GM21381 (cell line): ENCODE measurements around the gene ALDH1L1.

Experiments used
- ATAC-seq: cut with Tn5 transposase; IDR thresholded peaks from one replicate; pipeline ENCODE4 v1.9.1; 2021; ENCODE audit warnings: mild to moderate bottlenecking, moderate library complexity; ENCODE audit not compliant: unreplicated experiment

Gene ALDH1L1

DNA sequence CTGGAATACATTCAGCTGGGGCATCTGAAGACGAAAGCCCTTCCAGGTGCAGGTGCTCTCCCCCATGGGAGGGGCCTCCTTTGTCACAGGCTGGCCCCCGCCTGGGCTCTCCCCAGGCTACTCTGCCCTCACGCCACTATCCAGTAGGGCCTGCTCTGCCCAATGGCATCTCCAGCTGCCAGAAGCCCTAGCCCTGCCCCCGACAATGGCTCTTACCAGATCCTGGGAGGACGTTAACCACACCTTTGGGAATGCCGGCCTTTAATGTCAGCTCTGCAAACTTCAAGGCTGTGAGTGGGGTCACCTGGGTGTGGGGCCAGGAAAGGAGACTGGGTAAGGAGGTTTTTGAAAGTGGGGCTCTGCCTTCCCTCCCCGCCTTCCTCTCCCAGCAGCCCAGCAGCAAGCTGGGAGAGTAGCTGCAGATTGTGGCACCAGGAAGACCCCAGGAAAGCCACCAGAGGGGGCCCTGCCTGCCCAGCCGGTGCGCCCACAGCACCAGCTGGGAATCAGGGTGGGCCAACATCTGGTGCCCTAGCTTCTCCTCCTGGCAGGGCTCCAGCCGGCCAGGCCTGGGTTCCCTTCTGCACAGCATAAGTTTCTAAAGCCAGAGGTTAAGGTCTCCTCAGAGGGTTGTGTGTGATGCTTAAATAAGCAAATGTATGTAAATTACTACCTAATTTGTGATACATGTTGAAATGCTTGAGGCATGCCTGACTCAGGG, 56.1 kb downstream of the ALDH1L1 start:
- ATAC-seq, result no peak

DNA sequence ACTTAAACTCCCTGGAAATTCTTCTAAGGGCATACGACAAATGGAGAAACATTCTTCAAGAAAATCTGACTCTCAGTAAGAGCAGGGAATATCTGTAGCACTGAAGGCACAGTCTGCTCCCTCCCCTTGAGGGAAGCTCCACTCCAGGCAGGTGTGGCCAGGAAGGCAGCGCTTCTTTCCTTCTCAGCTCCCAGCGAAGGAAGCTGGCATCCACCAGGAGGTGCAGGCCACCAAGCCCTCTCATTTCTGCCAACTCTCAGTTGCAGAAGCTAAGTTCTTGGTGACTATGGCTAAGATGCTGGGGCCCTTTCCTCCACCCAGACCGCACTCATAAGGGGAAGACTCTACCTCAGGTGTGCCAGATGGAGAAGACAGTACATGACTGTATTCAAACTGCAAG, 58.8 kb downstream of the ALDH1L1 start:
- ATAC-seq, result no peak

DNA sequence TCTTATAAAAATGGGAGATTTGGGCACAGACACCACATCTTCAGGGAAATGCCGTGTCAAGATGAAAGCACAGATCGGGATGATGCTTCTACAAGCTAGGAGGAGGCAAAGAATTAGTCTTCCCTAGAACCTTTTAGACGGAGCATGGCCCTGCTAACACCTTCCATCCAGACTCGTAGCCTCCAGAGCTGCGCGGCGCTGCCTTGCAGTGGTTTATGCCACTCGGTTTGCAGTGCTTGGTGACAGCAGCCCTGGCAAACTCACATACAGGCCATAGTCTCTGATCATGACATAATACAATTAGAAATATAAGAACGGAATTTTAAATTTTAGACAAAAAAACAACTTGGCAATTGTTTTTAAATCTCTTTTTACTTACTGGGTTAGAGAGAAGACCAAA, 59.3 kb downstream of the ALDH1L1 start:
- no peak for ATAC-seq

DNA sequence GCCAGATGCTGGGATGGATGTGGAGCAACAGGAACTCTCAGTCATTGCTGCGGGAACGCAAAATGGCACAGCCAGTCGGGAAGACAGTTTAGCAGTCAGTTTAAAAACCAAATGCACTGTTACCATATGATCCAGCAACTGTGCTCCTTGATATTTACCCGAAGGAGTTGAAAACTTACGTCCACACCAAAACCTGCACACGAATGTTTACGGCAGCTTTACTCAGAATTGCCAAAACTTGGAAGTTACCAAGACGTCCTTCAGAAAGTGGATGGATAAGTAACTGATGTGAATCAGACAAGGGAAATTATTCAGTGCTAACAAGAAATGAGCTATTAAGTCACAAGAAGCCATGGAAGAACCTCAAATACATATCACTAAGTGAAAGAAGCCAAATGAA, 60.4 kb downstream of the ALDH1L1 start:
- ATAC-seq, result no peak

DNA sequence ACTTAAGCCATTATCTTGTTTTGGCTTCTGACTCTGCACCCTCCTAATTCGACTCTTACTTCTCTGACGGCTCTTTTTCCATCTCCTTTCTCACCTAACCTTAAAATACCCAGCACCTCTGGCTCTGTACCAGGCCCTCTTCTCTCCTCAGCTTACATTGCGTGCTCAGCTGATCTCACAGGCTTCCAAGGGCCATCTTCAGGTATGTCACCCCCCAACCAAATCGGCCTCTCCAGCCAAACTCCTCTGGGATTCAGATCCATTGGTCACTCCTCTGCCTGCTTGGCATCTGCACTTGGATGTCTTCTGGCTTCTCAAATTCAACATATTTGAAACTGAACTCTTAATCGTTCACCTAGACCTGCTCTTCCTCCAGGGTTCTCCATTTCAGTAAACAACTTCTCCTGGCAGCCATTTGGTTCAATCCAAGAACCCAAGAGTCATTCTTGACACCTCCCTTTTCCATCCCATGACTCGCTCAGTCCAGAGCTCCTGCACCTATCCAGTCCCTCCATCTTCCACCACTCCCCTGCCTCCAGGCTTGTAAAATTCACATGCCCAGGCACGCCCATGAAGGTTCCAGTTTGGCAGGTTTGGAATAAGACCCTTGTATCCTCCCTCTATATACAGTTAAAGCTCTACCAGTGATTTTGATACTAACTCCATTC, 61.2 kb downstream of the ALDH1L1 start:
- ATAC-seq, result no peak

DNA sequence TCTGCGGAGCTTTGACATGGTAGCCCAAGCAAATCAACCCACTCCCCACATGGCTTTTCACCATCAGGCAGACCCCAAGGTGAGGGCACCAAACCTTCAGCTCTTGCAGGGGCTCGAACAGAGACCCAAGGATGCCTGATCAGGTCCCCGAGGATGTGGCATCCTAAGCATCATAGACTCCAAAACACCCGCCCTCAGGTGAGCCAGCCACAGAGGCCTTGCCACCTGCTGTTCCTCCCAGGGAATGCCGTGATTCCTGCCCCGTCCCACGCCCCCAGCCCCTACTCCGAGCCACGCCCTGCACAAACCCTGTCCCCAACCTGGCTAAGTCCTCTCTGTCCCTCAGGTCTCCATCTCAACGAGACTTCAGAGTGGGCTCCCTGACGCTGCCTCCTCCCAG, 61.8 kb downstream of the ALDH1L1 start:
- ATAC-seq, result no peak

DNA sequence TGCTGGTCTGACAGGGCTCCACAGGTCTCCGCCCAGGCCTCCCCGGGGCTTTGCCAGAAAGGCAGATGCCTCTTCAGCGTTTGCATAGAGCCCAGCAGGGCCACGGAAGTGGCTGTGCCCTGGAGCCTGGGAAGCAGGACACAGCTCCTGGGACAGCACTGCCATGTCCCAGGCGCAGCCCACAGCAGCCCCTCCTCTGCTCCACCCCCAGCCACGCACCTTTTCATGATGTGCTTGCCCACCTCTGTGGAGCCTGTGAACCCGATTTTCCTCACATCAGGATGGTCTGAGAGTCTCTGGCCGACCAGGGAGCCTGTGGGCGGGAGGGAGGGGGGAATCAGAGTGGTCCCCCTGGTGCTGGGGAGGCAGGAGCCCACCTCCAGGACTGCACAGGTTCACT, 62.6 kb downstream of the ALDH1L1 start:
- no peak for ATAC-seq

DNA sequence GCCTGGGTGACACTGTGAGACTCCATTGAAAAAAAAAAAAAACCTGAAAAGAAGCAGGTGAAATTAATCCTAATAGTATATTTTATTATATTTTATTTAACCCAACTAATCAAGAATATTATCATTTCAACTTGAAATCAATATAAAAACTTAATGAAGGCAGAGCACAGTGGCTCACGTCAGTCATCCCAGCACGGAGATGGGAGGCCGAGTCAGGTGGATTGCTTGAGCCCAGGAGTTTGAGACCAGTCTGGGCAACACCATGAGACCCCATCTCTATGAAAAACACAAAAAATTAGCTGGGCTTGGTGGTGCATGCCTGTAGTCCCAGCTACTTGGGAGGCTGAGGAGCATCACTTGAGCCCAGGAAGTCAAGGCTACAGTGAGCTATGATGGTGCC, 63.2 kb downstream of the ALDH1L1 start:
- no peak for ATAC-seq

DNA sequence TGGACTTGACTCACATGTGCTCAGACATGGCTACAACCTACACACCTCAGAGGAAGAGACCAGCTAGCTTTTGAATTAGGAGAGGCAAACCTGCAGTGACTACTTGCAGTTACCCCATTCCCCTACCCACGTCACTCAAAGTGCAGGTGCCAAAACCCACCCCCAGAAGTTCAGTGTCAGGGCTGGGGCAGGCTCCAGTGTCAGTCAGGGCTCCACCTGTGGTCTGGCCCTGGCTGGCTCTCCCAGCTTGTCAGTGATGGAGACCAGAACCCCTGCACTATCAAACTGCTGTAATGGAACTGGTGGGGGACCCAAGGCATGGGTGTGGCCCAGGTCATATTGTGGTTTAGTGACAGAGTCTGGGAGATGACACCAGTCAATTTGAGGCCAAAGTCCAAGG, 63.9 kb downstream of the ALDH1L1 start:
- no peak for ATAC-seq

DNA sequence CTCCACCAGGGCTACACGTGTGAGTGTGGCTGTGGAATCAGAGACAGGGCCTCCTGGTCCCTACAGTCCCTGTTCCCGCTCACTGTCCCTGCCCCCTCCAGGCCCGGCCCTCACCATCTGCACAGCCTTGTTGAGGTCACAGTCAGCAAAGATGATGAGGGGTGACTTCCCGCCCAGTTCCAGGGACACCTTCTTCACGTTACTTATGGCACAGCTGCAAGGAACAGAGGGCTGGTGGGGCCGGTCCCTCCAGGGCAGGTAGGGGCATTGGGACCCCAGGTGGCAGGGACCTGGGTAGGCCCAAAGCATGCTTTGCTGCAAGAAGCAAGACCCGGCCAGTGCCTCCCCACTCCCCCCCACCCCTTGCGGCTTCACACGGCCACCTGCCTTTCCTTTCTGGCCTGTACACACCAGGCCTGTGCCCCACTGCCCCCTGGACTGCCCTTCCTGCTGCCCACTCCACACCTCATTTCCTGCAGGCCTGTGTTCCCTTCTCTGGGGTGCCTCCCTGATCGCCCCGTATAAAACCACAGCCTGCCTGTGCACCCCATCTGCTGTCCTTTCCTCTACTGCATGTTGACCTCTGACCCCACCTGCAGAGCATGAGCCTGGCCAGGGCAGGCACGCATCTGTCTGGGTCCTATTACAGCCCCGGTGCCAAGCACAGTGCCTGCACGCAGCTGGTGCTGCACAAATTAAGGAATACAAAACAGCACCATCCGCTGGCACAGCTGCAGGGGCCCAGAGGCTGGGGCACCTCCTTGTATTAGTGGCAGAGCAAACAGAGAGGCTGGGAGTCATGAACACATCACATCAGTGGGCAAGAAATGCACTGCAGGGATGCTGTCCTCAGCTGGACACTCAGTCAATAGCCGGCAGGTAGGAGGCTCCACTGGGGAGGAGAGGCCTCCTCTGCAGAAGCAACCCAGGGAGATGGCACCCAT, 65.7 kb downstream of the ALDH1L1 start:
- ATAC-seq, result no peak

DNA sequence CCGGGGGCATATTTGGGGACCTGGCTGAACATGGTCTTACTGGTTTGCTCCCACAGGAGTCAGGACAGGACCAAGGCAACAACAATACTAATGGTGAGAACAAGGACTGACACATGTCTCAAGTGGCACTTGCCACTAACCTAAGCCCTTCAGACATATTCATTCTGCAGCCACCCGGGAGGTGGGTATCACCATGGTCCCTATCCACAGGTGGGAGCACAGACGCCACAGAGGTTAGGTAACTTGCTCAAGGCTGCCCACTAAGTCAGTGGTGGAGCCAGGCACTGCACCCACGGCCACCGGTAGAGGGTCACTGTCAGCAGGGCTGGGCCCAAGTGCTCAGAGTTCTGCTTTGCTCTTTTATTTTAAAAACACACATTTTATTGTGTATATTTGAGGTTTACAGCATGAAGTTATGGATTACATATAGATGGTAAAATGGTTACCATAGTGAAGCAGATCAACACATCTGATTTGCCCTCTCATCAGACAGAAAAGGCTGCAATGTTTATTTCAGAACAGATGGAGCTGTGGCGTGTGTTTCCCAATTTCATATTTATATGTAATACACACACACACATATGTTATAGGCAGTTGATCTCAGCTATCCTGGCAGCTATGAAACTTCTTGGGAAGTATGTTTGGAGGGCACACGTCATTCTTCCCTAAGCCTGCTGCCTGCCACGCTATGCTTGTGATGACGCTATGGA, 66.5 kb downstream of the ALDH1L1 start:
- ATAC-seq, result no peak

DNA sequence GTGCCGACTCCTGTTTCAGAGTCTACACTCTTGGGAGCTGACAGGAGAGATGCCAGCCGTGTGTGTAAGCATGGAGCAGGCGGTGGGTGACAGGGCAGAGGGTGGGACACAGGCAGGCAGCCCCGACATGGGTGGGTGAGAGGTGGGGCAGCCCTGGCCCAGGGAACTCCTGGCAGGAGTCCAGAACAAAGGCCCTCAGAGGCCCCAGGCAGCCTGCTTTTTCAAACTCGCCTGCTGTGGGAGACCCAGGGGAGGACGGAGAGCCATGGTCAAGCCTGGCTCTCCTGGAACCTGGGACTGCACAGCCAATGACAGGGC, 67.2 kb downstream of the ALDH1L1 start:
- ATAC-seq, result no peak

DNA sequence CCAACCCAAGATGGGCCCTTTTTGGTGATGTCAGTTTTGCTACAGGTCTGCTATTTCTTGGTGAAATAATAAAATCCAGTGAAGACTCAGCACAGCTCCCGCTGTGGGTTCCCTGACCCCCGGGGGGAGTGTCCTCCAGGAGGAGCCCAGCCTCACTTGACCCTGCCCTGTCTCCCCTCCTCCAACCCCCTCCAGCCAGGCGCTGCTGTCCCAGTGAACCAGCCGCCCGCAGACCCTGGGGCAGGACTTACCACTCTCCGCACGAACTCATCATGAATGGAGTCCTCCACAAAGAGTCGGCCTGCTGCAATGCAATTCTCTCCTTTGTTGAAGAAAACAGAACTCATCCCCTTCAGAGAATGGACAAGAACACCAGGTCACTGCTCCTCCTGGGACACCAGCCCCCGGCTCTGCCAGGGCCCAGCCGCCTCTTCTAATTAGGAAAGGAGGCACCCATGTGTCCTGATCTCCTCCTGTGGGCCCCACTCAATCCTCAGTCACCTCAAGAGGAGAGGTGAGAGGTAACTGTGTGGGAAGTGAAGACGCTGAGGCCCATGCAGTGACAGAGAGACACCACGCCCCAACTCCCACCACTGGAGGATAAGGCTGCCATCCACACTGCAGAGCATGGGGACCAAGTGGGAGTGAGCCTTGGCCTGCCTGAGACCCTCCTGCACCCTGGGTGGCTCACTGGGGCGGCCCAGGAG, 67.7 kb downstream of the ALDH1L1 start:
- ATAC-seq, result no peak

DNA sequence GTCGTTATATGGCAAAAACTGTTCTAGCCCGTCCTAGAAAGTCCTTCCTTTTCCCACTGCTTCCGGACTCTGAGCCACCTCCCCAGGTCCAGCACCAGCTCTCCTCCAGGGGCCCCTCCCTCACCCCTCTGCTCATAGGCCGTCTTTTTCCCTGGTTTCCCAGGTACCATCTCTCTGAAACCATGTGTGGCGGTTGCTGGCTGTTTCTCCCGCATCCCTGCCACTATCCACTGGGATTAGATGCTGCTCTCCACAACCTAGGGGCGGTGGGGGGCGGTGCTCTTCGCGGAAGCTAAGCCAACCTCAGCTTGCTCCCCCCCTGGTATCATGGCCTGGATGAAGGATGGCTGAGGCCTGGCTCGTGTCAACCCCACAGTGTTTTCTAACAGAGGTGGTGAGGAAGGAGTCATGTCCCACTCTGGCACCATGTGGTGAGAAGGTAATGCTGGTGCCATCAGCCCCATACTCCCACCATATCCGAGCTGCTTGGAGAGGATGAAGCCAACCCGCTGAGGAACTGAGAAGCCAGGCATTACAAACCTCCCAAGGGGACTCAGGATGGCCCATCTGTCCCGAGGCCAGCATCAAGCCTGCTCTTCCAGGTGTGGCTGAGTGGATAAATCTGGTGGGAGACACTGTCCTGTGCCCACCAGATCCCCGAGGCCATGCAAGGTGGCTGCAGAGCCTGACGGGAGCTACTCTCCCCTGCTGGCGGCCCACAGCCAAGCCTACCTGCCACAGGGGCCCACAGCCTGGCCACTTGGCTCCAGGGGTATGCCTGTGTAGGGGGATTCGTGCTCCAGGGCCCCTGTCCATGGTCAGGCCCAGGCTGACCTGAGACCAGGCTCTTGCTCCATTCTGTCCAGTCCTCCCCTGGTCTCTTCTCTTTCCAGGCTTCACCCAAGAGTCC, 68.6 kb downstream of the ALDH1L1 start:
- no peak for ATAC-seq

DNA sequence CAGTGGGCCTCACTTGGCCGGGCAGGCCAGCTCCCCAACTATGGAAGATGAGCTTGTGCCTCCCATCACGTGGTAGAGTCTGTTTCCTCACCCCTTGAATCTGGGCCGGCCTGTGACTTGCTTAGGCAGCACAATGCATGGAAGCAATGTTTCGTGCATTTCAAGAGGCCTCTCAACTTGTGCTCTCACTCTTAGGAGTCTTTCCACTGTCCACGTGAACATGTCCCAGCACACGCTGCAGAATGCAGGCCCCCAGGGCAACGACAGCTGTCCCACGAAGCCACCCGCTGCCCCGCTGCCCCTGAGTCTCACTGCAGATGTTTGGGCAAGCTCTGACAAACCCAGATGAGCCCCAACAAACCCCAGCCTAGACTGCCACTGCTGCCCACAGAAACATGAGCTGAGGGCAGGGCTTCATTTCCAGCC, 69.2 kb downstream of the ALDH1L1 start:
- no peak for ATAC-seq

DNA sequence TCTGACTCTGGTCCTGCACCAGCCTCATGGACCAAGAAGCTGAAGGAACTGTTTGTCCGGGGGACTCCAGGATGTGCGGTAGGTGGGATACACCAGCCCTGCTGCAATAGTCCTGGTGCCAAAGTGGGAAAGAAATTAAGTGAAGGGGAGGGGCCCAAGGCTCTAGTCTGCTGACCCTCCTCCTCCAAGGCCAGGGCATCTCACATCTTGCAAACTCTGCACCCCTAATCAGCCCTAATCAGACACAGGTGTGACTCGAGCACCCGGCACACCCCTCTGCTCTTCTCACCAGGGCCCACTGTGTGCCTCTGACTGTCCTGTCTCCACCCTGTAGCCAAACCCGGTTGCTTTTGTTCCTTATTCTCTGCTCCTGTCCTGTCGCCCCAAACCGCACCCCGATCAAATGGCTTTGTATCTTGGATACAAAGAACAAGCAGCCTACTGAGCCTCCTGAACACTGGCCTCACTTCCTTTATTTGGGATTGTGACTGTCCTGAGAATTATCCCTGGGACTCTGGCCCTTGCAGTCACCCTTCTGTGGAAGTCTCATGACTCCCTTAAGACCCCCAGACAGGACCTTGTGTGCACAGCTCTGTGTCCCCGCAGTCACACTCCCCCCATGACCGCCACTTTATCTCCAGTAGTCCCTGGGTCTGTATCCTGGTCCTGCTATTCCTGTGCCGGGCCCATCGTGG, 69.8 kb downstream of the ALDH1L1 start:
- no peak for ATAC-seq

DNA sequence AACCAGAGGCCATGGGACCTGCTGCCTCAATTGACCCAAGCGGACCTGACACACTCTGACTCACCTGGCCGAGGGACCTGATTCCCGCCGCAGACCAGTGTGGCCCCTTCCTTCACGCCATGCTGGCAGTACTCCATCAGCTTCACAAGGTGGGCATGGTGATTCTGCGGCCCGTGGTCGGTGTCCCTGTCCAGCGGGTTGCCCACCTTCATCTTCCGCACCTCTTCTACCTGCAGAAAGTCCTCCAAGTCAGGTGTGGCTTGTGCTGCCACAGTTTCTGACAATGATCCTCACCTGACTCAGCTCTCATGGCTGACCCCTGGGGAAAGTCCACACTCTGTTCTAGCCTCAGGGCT, 70.5 kb downstream of the ALDH1L1 start:
- no peak for ATAC-seq

DNA sequence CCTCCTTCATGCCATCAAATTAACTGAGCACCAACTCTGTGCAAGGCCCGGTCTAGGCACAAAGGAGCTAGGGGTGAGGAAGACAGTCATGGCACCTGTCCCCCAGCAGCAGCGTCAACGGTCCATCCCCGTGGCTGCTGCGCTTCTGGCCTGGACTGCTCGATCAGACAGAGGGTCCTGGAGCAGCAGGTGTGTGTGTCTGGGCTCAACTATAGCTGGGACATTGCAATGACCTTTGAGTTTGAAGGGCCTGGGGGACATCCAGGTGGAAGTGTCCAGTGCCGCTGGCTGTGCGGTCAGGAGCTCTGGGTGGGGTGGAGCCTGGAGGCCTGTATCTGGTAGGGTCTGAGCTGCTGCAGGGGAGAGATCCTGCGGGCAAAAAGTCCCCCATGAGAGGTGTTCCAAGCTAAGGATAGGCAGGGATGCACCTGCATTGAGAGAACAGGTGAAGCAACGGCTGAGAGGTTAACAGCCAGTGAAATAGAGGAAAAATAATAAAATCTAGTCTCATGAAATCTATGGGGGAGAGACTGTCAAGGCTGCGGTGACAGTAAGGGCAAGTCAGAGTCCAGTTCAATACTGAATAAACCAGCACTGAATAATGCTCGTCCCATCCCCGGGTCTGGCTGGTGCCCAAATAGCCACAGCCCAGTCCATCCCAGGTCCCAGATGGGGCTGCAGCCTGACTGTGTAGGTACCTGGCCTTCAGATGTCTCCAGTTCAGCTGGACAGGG, 71.1 kb downstream of the ALDH1L1 start:
- no peak for ATAC-seq
